Upper lobe of right lung (tissue), 1 donor: ENCODE data around the gene ZDHHC14. TPM values are rescaled to one million over a fixed set of nuclear protein-coding genes. Genes with fewer than 3 reads are reported as not detected.
A peak's percentile ranks its signal among the peaks of the same experiment; 100 is the strongest.
"Not testable (repeated sequence)": the region's sequence is repeated elsewhere in the genome, so short reads cannot be mapped to it uniquely, and the experiment has no call there.

Experiments
- ATAC-seq: fragments of 200-7000 bp; cut with Tn5 transposase; one replicate; pipeline ENCODE4 v1.9.1; 2020; ENCODE audit warnings: mild to moderate bottlenecking, moderate library complexity
- DNase-seq: peaks from one replicate; pipeline ENCODE4 v3.0.0-alpha.2; 2020
- H3K27ac ChIP-seq: fragments of 200-600 bp; one replicate; pipeline ENCODE4 v1.8.0; 2022
- H3K27me3 ChIP-seq: fragments of 200-600 bp; one replicate; pipeline ENCODE4 v1.8.0; 2022; ENCODE audit warnings: mild to moderate bottlenecking
- H3K36me3 ChIP-seq: fragments of 200-600 bp; one replicate; pipeline ENCODE4 v1.8.0; 2022
- H3K4me1 ChIP-seq: fragments of 200-600 bp; one replicate; pipeline ENCODE4 v1.8.0; 2022
- H3K4me3 ChIP-seq: fragments of 200-600 bp; one replicate; pipeline ENCODE4 v1.8.0; 2022; ENCODE audit warnings: mild to moderate bottlenecking
- H3K9me3 ChIP-seq: fragments of 200-600 bp; one replicate; pipeline ENCODE4 v1.8.0; 2022
- intact Hi-C: fragments of 100-400 bp; cut with DNase I; formaldehyde crosslinking; loops from one replicate; pipeline ENCODE4 v1.11.0; 2022
- total RNA-seq: library from RNA; stranded (reverse); fragmentation: NEBNext Ultra II Directional; extraction: Animal tissue kit (Norgen Biotek cat#: 25700); gene quantifications from one replicate; pipeline ENCODE4 v1.2.1, GENCODE V29; 2021
- TF ChIP-seq, protein P1 (sequence below): fragments of 200-600 bp; IDR thresholded peaks from one replicate; pipeline ENCODE4 v1.8.0; 2022; ENCODE audit warnings: antibody characterized with exemption
- donor health status: DM: no; HTN: yes; CAD: no; lungs with severe emphysema.

ZDHHC14 gene
- total RNA-seq, 1 donor from 2014 or later, result 12.2 TPM

DNA sequence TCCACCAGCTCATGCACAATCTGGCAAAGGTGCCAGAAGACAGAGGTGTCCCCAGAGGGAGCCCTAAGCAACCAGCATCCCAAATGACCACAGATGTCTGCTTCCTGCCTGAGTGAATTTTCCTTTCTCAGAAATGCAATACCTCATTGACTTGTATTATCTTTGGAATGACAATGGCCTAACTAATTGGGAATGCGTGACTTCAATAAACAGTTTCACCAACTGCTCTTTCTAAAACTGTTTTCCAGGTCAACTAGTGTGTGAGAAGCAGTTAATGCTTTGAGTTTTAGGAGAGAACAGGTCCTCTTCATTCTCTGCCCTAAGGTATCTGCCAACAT, 333.1 kb downstream of the ZDHHC14 start:
- no peaks in the 10 kb centered on the region for H3K36me3 ChIP-seq
- no peaks in the 10 kb centered on the region for H3K9me3 ChIP-seq
- no peaks in the 10 kb centered on the region for H3K27me3 ChIP-seq
- no peak for ATAC-seq
- TF ChIP-seq, protein P1, sequence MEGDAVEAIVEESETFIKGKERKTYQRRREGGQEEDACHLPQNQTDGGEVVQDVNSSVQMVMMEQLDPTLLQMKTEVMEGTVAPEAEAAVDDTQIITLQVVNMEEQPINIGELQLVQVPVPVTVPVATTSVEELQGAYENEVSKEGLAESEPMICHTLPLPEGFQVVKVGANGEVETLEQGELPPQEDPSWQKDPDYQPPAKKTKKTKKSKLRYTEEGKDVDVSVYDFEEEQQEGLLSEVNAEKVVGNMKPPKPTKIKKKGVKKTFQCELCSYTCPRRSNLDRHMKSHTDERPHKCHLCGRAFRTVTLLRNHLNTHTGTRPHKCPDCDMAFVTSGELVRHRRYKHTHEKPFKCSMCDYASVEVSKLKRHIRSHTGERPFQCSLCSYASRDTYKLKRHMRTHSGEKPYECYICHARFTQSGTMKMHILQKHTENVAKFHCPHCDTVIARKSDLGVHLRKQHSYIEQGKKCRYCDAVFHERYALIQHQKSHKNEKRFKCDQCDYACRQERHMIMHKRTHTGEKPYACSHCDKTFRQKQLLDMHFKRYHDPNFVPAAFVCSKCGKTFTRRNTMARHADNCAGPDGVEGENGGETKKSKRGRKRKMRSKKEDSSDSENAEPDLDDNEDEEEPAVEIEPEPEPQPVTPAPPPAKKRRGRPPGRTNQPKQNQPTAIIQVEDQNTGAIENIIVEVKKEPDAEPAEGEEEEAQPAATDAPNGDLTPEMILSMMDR, result no peak
- no peak overlapping the region for H3K27ac ChIP-seq
- no peaks in the 10 kb centered on the region for H3K4me1 ChIP-seq
- intact Hi-C loops, result no loop called here
- no peak for DNase-seq
- H3K4me3 ChIP-seq, result no peak overlapping the region

DNA sequence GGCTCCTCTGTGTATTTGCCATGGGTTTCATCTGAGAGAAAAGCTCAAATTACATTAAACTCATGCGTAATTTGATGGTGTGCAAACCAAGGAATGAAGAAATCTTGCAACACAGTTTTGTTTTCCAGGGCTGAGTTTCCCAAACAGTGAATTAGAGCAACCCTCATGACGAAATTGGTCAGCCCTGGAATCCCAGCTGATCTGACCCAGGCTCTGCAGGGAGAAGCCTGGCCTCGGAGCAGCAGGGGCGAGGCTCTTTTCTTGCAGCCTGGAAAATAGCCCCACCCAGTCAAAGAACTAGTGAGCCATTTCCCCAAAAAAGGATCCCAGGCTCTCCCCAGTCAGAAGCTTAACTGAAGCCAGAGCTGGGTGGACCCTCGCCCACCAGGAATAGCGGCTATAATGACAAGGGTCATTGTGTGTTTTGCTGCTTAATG, 334.8 kb downstream of the ZDHHC14 start:
- Histone ChIP-seq H3K36me3 (no peaks in the 10 kb centered on the region), H3K27ac (no peak overlapping the region), H3K4me3 (no peak overlapping the region), H3K9me3 (no peaks in the 10 kb centered on the region), H3K27me3 (no peaks in the 10 kb centered on the region), H3K4me1 (no peaks in the 10 kb centered on the region)
- TF ChIP-seq, protein P1, result no peak
- DNase-seq, result no peak
- intact Hi-C loops, result no loop called here
- ATAC-seq, result peak; percentile 46

DNA sequence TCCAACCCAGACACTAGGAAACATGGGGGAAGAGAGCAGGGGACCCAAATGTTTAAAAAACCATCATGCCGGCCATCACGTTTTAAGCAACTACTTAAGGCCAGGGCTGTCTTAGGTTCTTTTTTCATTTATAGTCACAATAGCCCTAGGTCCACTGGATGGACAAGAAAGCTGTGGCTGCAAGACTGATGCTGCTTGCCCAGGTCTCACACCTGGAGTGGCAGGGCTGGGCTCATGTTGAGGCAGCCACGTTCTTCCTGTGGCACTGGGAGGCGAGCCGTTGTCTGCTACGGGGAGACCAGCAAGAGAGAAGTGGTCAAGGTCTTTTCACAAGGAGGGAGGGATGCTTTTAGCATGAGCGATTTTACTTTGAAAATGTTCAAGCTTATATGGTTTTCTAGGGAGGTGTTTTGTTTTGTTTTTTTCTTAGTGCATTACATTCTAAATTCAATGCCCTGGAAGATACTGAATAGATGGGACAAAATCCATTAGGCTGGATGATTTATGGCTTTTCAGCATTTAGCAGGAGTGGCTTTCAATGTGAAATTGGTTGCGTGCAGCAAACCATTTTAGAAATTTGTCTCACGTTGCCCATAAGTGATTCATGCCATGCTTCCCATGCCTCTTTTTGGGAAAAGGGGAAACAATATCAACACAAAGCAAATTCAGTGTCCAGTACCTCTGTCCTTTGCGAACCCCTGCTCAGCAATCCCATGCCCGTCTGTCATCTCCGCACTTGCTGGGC, 335.4 kb downstream of the ZDHHC14 start:
- Histone ChIP-seq H3K27ac (no peak overlapping the region), H3K4me3 (no peak overlapping the region)

DNA sequence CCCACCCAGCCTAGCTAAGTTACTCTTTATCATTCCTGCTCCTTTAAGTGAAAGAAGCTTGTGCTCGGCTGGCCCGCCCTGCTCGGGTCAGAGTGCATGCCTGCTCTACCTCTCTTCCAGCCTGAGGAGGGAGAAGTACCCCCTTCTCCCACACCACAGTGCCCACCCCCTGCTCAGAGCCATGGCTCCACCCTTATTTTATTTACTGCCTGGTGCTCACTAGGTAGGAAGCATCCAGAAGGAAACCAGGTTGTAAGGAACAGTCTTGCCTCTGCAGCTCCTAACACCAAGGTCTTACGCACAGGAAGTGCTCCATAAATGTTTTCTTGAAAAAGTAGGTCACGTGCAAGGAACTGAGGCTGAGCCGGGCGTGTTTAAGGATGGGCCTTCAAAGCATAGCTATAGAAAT, 336.4 kb downstream of the ZDHHC14 start:
- Histone ChIP-seq H3K4me3 (no peak overlapping the region), H3K36me3 (no peaks in the 10 kb centered on the region), H3K27ac (no peak overlapping the region), H3K27me3 (no peaks in the 10 kb centered on the region), H3K4me1 (no peaks in the 10 kb centered on the region), H3K9me3 (no peaks in the 10 kb centered on the region)
- no peak for DNase-seq
- no peak for ATAC-seq
- intact Hi-C loops, result no loop called here
- TF ChIP-seq, protein P1, result no peak

More for the DNA sequence above, 335.4 kb downstream of the ZDHHC14 start:
- no peak for ATAC-seq
- Histone ChIP-seq H3K36me3 (no peaks in the 10 kb centered on the region), H3K4me1 (no peaks in the 10 kb centered on the region), H3K9me3 (no peaks in the 10 kb centered on the region), H3K27me3 (no peaks in the 10 kb centered on the region)
- no peak for DNase-seq
- intact Hi-C loops, result no loop called here
- TF ChIP-seq, protein P1, result no peak

DNA sequence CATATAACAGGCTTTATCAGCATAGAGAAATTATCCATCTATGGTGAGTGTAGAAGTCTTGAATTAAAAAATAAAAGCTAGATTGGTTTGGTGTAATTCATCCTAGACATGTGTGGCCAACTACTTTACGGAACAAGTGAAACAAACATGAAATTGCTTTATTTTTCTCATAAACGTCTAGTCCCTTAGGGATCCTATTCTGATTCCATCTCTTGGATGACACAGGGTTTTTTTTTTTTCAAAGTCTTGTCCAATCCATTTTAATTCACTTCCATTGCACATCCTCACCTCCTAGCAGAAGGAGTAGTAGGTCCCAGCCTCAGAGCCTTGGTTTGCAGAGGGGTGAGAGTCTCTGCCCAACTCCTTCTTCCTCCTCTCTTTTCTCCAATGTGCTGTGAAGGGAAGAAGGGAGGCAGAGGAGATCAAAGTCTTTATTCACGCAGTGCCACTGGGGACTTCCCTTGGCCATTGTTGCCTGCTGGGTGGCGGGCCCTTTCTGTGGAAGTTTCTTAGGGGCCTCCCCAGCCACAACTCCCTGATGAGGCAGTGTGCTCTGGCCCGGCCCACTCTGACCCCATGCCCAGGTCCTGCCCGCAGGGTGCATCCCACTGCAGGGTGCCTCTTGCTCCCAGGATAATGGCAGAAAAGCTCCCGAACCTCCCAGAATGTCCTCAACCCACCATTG, 337.7 kb downstream of the ZDHHC14 start:
- intact Hi-C loops, result no loop called here
- DNase-seq (no peak), ATAC-seq (no peak)
- Histone ChIP-seq H3K9me3 (no peaks in the 10 kb centered on the region), H3K27ac (no peak overlapping the region), H3K36me3 (no peaks in the 10 kb centered on the region), H3K27me3 (no peaks in the 10 kb centered on the region), H3K4me1 (no peaks in the 10 kb centered on the region), H3K4me3 (no peak overlapping the region)
- TF ChIP-seq, protein P1, result no peak

DNA sequence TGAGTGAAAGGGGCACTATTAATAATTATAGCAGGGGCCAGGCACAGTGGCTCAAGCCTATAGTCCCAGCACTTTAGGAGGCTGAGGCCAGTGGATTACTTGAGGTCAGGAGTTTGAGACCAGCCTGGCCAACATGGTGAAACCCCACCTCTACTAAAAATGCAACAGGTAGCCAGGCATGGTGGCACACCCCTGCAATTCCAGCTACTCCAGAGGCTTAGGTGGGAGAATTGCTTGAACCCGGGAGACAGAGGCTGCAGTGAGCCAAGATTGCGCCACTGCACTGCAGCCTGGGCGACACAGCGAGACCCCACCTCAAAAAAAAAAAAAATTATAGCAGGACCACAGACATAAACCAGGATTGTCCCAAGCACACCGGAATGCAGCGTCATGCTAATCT, 340.0 kb downstream of the ZDHHC14 start:
- ATAC-seq, H3K4me3 ChIP-seq, H3K9me3 ChIP-seq, DNase-seq, H3K36me3 ChIP-seq, H3K27me3 ChIP-seq, intact Hi-C loops, H3K4me1 ChIP-seq, H3K27ac ChIP-seq: not testable (repeated sequence)
